Sigmoid colon (tissue), 4 donors: ENCODE results near the gene ULK3.

ENCODE experiments used
- CTCF ChIP-seq, 4 experiments: fragments of 450-650 bp in 3 of 4; fragments of 200-600 bp in 1 of 4; IDR thresholded peaks; one replicate each; pipeline ENCODE4 v1.5.1; 2016 to 2019; ENCODE audit warnings: antibody characterized with exemption in 4 of 4, mild to moderate bottlenecking in 3 of 4, moderate library complexity in 2 of 4
- EP300 ChIP-seq, 4 donors: sonication (generic); formaldehyde crosslinking; IDR thresholded peaks; one replicate each; pipeline ENCODE4 v1.6.1; 2017; ENCODE audit warnings: antibody characterized with exemption in 4 of 4
- POLR2A ChIP-seq, 2 donors: fragments of 450-650 bp; IDR thresholded peaks; one replicate each; pipeline ENCODE4 v1.6.1; 2016; ENCODE audit warnings: antibody characterized with exemption in 2 of 2, mild to moderate bottlenecking in 2 of 2, moderate library complexity in 2 of 2
- POLR2AphosphoS5 ChIP-seq, 4 donors: sonication (generic); formaldehyde crosslinking; IDR thresholded peaks; one replicate each; pipeline ENCODE4 v1.6.1; 2017; ENCODE audit warnings: antibody characterized with exemption in 4 of 4

- no peak for TF ChIP-seq CTCF (IDR thresholded peaks at IDR 0.05)
- no peak for TF ChIP-seq POLR2AphosphoS5 (IDR thresholded peaks at IDR 0.05)
- no peak for TF ChIP-seq EP300 (IDR thresholded peaks at IDR 0.05)
- TF ChIP-seq POLR2A (IDR thresholded peaks at IDR 0.05) = no peak
Observed at GRCh38 chr15:74872702-74873035, 29.7 kb upstream of the ULK3 start.
